Mesothelial cell of epicardium (in vitro differentiated cells): ENCODE measurements around the gene DEGS2. TPM values are rescaled to one million over a fixed set of nuclear protein-coding genes. Genes with fewer than 3 reads are reported as not detected.
A peak's percentile ranks its signal among the peaks of the same experiment; 100 is the strongest.

ENCODE experiments used
- DNase-seq, 2 experiments: peaks; one replicate each; pipeline ENCODE4 v3.0.0; 2021; ENCODE audit warnings: low spot score in 2 of 2; ENCODE audit not compliant: unreplicated experiment in 2 of 2
- H3K27ac Mint-ChIP-seq: 2 replicates; pipeline ENCODE4 v1.8.0; 2021; ENCODE audit warnings: mixed read lengths
- H3K27me3 Mint-ChIP-seq: 2 replicates; pipeline ENCODE4 v1.8.0; 2021; ENCODE audit warnings: low read depth, mixed read lengths
- H3K36me3 Mint-ChIP-seq: 2 replicates; pipeline ENCODE4 v1.8.0; 2021; ENCODE audit warnings: mixed read lengths
- H3K4me1 Mint-ChIP-seq: 2 replicates; pipeline ENCODE4 v1.8.0; 2021; ENCODE audit warnings: mixed read lengths
- H3K4me3 Mint-ChIP-seq: 2 replicates; pipeline ENCODE4 v1.8.0; 2021; ENCODE audit warnings: mild to moderate bottlenecking, moderate library complexity, mixed read lengths
- H3K9me3 Mint-ChIP-seq: 2 replicates; pipeline ENCODE4 v1.8.0; 2021; ENCODE audit warnings: mixed read lengths
- CTCF ChIP-seq: fragments of 200-600 bp; sonication (generic); IDR thresholded peaks from one replicate; pipeline ENCODE4 v1.5.0; 2021; ENCODE audit warnings: antibody characterized with exemption; ENCODE audit not compliant: unreplicated experiment
- total RNA-seq: library from RNA; stranded (reverse); gene quantifications from 3 replicates; pipeline ENCODE4 v1.2.1, GENCODE V29; 2021

Gene DEGS2
- total RNA-seq, 1 donor from 2014 or later = 2.1 TPM

GRCh38 chr14:100138082-100138787, 21.2 kb downstream of the DEGS2 start:
- Mint-ChIP-seq H3K27me3 (no peaks in the 10 kb centered on the region), H3K27ac (no peak overlapping the region), H3K9me3 (no peaks in the 10 kb centered on the region)

GRCh38 chr14:100137173-100137572, 22.3 kb downstream of the DEGS2 start:
- no peaks in the 10 kb centered on the region for H3K27me3 Mint-ChIP-seq
- peaks cover 19% of the 10 kb centered on the region for H3K4me1 Mint-ChIP-seq

More at GRCh38 chr14:100138082-100138787, 21.2 kb downstream of the DEGS2 start:
- TF ChIP-seq CTCF = no peak
- H3K4me3 Mint-ChIP-seq = no peak overlapping the region
- DNase-seq = no peak
- peaks cover 25% of the 10 kb centered on the region for H3K36me3 Mint-ChIP-seq
- H3K4me1 Mint-ChIP-seq = peaks cover 30% of the 10 kb centered on the region

GRCh38 chr14:100135784-100136183, 23.7 kb downstream of the DEGS2 start:
- peaks cover 10% of the 10 kb centered on the region for H3K4me1 Mint-ChIP-seq
- H3K36me3 Mint-ChIP-seq = peaks cover 28% of the 10 kb centered on the region

More at GRCh38 chr14:100137173-100137572, 22.3 kb downstream of the DEGS2 start:
- DNase-seq = no peak
- no peak overlapping the region for H3K4me3 Mint-ChIP-seq
- no peaks in the 10 kb centered on the region for H3K9me3 Mint-ChIP-seq
- no peak for TF ChIP-seq CTCF
- peaks cover 26% of the 10 kb centered on the region for H3K36me3 Mint-ChIP-seq
- no peak overlapping the region for H3K27ac Mint-ChIP-seq

GRCh38 chr14:100135073-100135472, 24.4 kb downstream of the DEGS2 start:
- Mint-ChIP-seq H3K36me3 (peaks cover 29% of the 10 kb centered on the region), H3K9me3 (no peaks in the 10 kb centered on the region), H3K4me3 (no peak overlapping the region), H3K27me3 (no peaks in the 10 kb centered on the region), H3K27ac (no peak overlapping the region), H3K4me1 (peaks cover 5% of the 10 kb centered on the region)
- TF ChIP-seq CTCF = no peak
- no peak for DNase-seq

More at GRCh38 chr14:100135784-100136183, 23.7 kb downstream of the DEGS2 start:
- Mint-ChIP-seq H3K4me3 (no peak overlapping the region), H3K9me3 (no peaks in the 10 kb centered on the region), H3K27me3 (no peaks in the 10 kb centered on the region), H3K27ac (no peak overlapping the region)
- no peak for DNase-seq
- peak; percentile 14 for TF ChIP-seq CTCF

- no peak for DNase-seq
- Mint-ChIP-seq H3K36me3 (peaks cover 28% of the 10 kb centered on the region), H3K9me3 (no peaks in the 10 kb centered on the region), H3K27ac (no peak overlapping the region), H3K4me1 (peaks cover 5% of the 10 kb centered on the region), H3K4me3 (no peak overlapping the region), H3K27me3 (no peaks in the 10 kb centered on the region)
- no peak for TF ChIP-seq CTCF
Observed at GRCh38 chr14:100134586-100134985, 24.9 kb downstream of the DEGS2 start.
